H1 (cell line): ENCODE data around the gene COMMD1. TPM values are rescaled to one million over a fixed set of nuclear protein-coding genes. Genes with fewer than 3 reads are reported as not detected.

Experiments
- CTCF ChIA-PET: fragments of 300-600 bp; sonication (Branson Sonifier 250); formaldehyde crosslinking; loops from one replicate; lab custom pipeline; 2021; ENCODE audit not compliant: partially characterized antibody; lab: Charles Lee
- POLR2A ChIA-PET: fragments of 300-600 bp; sonication (Branson Sonifier 250); formaldehyde crosslinking; loops from one replicate; lab custom pipeline; 2021; ENCODE audit warnings: inconsistent platforms; ENCODE audit not compliant: partially characterized antibody; lab: Charles Lee
- DNase-seq, 2 experiments: peaks; one replicate each; pipeline versions ENCODE4 v3.0.0 to v3.0.0-alpha.2; 2010 to 2022; ENCODE audit warnings: low spot score in 2 of 2, low read depth in 1 of 2, mixed read lengths in 1 of 2
- FAIRE-seq: peaks from 2 replicates; lab custom pipeline; 2011; peaks lifted over from hg19 to GRCh38; lab: Jason Lieb, UNC
- H2AFZ ChIP-seq: 2 replicates; pipeline ENCODE4 v1.8.1; 2012; ENCODE audit warnings: low read length, inconsistent platforms
- H2AK5ac ChIP-seq: 2 replicates; pipeline ENCODE4 v1.6.1; 2013; ENCODE audit warnings: low read depth, low read length
- H2BK120ac ChIP-seq: replicated peaks from 2 replicates; pipeline ENCODE3; 2013; ENCODE audit warnings: low read depth, low read length, inconsistent platforms
- H2BK12ac ChIP-seq: 2 replicates; pipeline ENCODE4 v1.6.1; 2013; ENCODE audit warnings: low read depth, low read length
- H2BK15ac ChIP-seq: 2 replicates; pipeline ENCODE4 v1.6.1; 2013; ENCODE audit warnings: low read length
- H2BK20ac ChIP-seq: 2 replicates; pipeline ENCODE4 v1.6.1; 2013; ENCODE audit warnings: low read length
- H2BK5ac ChIP-seq: 2 replicates; pipeline ENCODE4 v1.6.1; 2013; ENCODE audit warnings: low read depth, low read length
- H3K14ac ChIP-seq: 2 replicates; pipeline ENCODE4 v1.6.1; 2013; ENCODE audit warnings: inconsistent platforms; ENCODE audit not compliant: insufficient read length
- H3K18ac ChIP-seq: 2 replicates; pipeline ENCODE4 v1.6.1; 2013; ENCODE audit warnings: low read length; ENCODE audit errors: extremely low read depth
- H3K23ac ChIP-seq: 2 replicates; pipeline ENCODE4 v1.6.1; 2013; ENCODE audit warnings: inconsistent platforms; ENCODE audit not compliant: insufficient read length
- H3K23me2 ChIP-seq: 2 replicates; pipeline ENCODE4 v1.6.1; 2013; ENCODE audit warnings: low read depth, low read length
- H3K27ac ChIP-seq: 2 replicates; pipeline ENCODE4 v1.6.1; 2011; ENCODE audit warnings: low read depth, low read length, inconsistent platforms
- H3K27me3 ChIP-seq, 4 experiments: replicated peaks in 1 of 4; 1 replicate in 1 of 4; 2 replicates in 3 of 4; pipeline versions ENCODE4 v1.6.1 to v1.8.1; 2011 to 2013; ENCODE audit warnings: low read length in 3 of 4, mild to moderate bottlenecking in 3 of 4, inconsistent platforms in 2 of 4, mixed read lengths in 2 of 4, moderate library complexity in 1 of 4; ENCODE audit not compliant: control insufficient read depth in 3 of 4, insufficient read depth in 3 of 4; ENCODE audit errors: extremely low read depth in 1 of 4
- H3K36me3 ChIP-seq, 4 experiments: 2 replicates each; pipeline versions ENCODE4 v1.6.1 to v1.8.1; 2011 to 2013; ENCODE audit warnings: mild to moderate bottlenecking in 4 of 4, low read length in 3 of 4, moderate library complexity in 2 of 4, control low read depth in 1 of 4, inconsistent platforms in 1 of 4; ENCODE audit not compliant: insufficient read depth in 4 of 4, control insufficient read depth in 2 of 4
- H3K4ac ChIP-seq: replicated peaks from 2 replicates; pipeline ENCODE3; 2013; ENCODE audit warnings: low read length, low read depth, mixed read lengths, inconsistent platforms; ENCODE audit not compliant: insufficient read length
- H3K4me1 ChIP-seq, 4 experiments: replicated peaks in 1 of 4; 1 replicate in 1 of 4; 2 replicates in 3 of 4; pipeline versions ENCODE4 v1.6.1 to v1.8.1; 2011 to 2013; ENCODE audit warnings: low read length in 3 of 4, inconsistent platforms in 2 of 4, mixed read lengths in 1 of 4; ENCODE audit not compliant: insufficient read depth in 4 of 4, control insufficient read depth in 3 of 4
- H3K4me2 ChIP-seq, 2 experiments: 2 replicates each; pipeline versions ENCODE4 v1.6.1 to v1.8.1; 2011 to 2013; ENCODE audit warnings: low read depth in 2 of 2, low read length in 2 of 2, control low read depth in 1 of 2, inconsistent platforms in 1 of 2, mild to moderate bottlenecking in 1 of 2; ENCODE audit not compliant: insufficient read depth in 1 of 2
- H3K4me3 ChIP-seq, 4 experiments: fragments of 200-600, 300-600 bp in 1 of 4; sonication (generic), shearing (Covaris generic), sonication (Bioruptor Twin) in 1 of 4; 2 replicates each; pipeline versions ENCODE4 v1.5.1 to v1.8.1; 2011 to 2016; ENCODE audit warnings: low read length in 4 of 4, low read depth in 3 of 4, control low read depth in 2 of 4, inconsistent platforms in 2 of 4, mild to moderate bottlenecking in 2 of 4, mixed read lengths in 1 of 4, moderate library complexity in 1 of 4; ENCODE audit not compliant: insufficient read depth in 2 of 4; ENCODE audit errors: extremely low read depth in 1 of 4
- H3K56ac ChIP-seq: replicated peaks from 2 replicates; pipeline ENCODE3; 2013; ENCODE audit warnings: low read depth, mild to moderate bottlenecking, mixed read lengths, low read length, inconsistent platforms; ENCODE audit not compliant: insufficient read length
- H3K79me1 ChIP-seq: 2 replicates; pipeline ENCODE4 v1.6.1; 2013; ENCODE audit warnings: low read depth, low read length, control low read depth
- H3K79me2 ChIP-seq, 2 experiments: 2 replicates each; pipeline versions ENCODE4 v1.6.1 to v1.8.1; 2012 to 2013; ENCODE audit warnings: low read length in 2 of 2, mild to moderate bottlenecking in 2 of 2, inconsistent platforms in 1 of 2; ENCODE audit not compliant: insufficient read depth in 2 of 2, control insufficient read depth in 1 of 2
- H3K9ac ChIP-seq, 4 experiments: replicated peaks in 1 of 4; 1 replicate in 1 of 4; 2 replicates in 3 of 4; pipeline versions ENCODE4 v1.6.1 to v1.8.1; 2011 to 2013; ENCODE audit warnings: low read depth in 3 of 4, low read length in 3 of 4, control low read depth in 2 of 4, mild to moderate bottlenecking in 2 of 4, moderate library complexity in 2 of 4, inconsistent platforms in 1 of 4; ENCODE audit errors: extremely low read depth in 1 of 4
- H3K9me3 ChIP-seq, 2 experiments: 2 replicates each; pipeline versions ENCODE4 v1.6.1 to v1.8.1; 2012 to 2013; ENCODE audit warnings: mild to moderate bottlenecking in 2 of 2, moderate library complexity in 2 of 2, control low read depth in 1 of 2, inconsistent platforms in 1 of 2, low read depth in 1 of 2, low read length in 1 of 2, mixed read lengths in 1 of 2; ENCODE audit not compliant: insufficient read depth in 2 of 2
- H4K20me1 ChIP-seq, 2 experiments: replicated peaks in 1 of 2; 2 replicates each; pipeline versions ENCODE3 to v1.8.1; 2011 to 2013; ENCODE audit warnings: inconsistent platforms in 2 of 2, low read length in 2 of 2, mild to moderate bottlenecking in 1 of 2; ENCODE audit not compliant: insufficient read depth in 2 of 2, control insufficient read depth in 1 of 2
- H4K5ac ChIP-seq: 2 replicates; pipeline ENCODE4 v1.6.1; 2013; ENCODE audit warnings: low read length, low read depth, mixed read lengths, inconsistent platforms; ENCODE audit not compliant: insufficient read length
- H4K8ac ChIP-seq: 2 replicates; pipeline ENCODE4 v1.8.0; 2013; ENCODE audit warnings: mild to moderate bottlenecking, moderate library complexity, low read length, inconsistent platforms; ENCODE audit not compliant: insufficient read depth; ENCODE audit errors: extremely low read depth
- H4K91ac ChIP-seq: replicated peaks from 2 replicates; pipeline ENCODE3; 2013; ENCODE audit warnings: low read length, mixed read lengths, inconsistent platforms; ENCODE audit not compliant: insufficient read length
- ASH2L ChIP-seq: fragments of 200-600, 300-600 bp; sonication (generic); IDR thresholded peaks from one replicate; pipeline ENCODE4 v1.7.1; 2017; ENCODE audit warnings: low read length
- ATF2 ChIP-seq: IDR thresholded peaks from 2 replicates; pipeline ENCODE4 v1.6.1; 2012; ENCODE audit warnings: low read length, inconsistent platforms
- CEBPB ChIP-seq: IDR thresholded peaks from 2 replicates; pipeline ENCODE4 v1.6.1; 2012; ENCODE audit warnings: low read depth, low read length
- CTBP2 ChIP-seq: IDR thresholded peaks from 2 replicates; pipeline ENCODE4 v1.7.0; 2011; ENCODE audit warnings: borderline replicate concordance, mild to moderate bottlenecking, moderate library complexity, mixed read lengths, low read length; ENCODE audit not compliant: insufficient read depth, insufficient read length
- FOSL1 ChIP-seq: IDR thresholded peaks from 2 replicates; pipeline ENCODE4 v1.6.1; 2011; ENCODE audit warnings: mild to moderate bottlenecking, low read depth, low read length, moderate library complexity; ENCODE audit not compliant: insufficient read depth
- JUND ChIP-seq: IDR thresholded peaks from 2 replicates; pipeline ENCODE4 v1.6.1; 2011; ENCODE audit warnings: mild to moderate bottlenecking, improper control_type of control experiment, low read length
- KDM1A ChIP-seq: fragments of 200-600, 300-600 bp; sonication (generic); IDR thresholded peaks from 2 replicates; pipeline ENCODE4 v1.7.1; 2016; ENCODE audit warnings: mild to moderate bottlenecking, low read length, borderline replicate concordance
- KDM4A ChIP-seq: IDR thresholded peaks from one replicate; pipeline ENCODE4 v1.7.1; 2012; ENCODE audit warnings: low read depth, mild to moderate bottlenecking, moderate library complexity, low read length, inconsistent platforms; ENCODE audit not compliant: severe bottlenecking
- KDM5A ChIP-seq: fragments of 200-600 bp; IDR thresholded peaks from 2 replicates; pipeline ENCODE4 v1.7.1; 2012; ENCODE audit warnings: mild to moderate bottlenecking, low read length, inconsistent platforms, mixed read lengths
- RBBP5 ChIP-seq: IDR thresholded peaks from 2 replicates; pipeline ENCODE4 v1.7.1; 2012; ENCODE audit warnings: low read depth, mild to moderate bottlenecking, inconsistent platforms, low read length, moderate library complexity, borderline replicate concordance
- RFX5 ChIP-seq: IDR thresholded peaks from 2 replicates; pipeline ENCODE4 v1.6.1; 2011; ENCODE audit warnings: low read depth, low read length, improper control_type of control experiment, borderline replicate concordance
- SIX5 ChIP-seq: IDR thresholded peaks from 2 replicates; pipeline ENCODE4 v1.6.1; 2011; ENCODE audit warnings: mild to moderate bottlenecking, low read depth, low read length
- WGBS, 2 experiments: shearing (Covaris generic) in 1 of 2; methylation state at CpG; one replicate each; pipeline versions ENCODE4 v1.1.6 to v1.1.7; 2013 to 2015; ENCODE audit warnings: low lambda C conversion rate in 2 of 2, mixed read lengths in 2 of 2, inconsistent platforms in 1 of 2, low coverage in 1 of 2, missing lambda C conversion rate in 1 of 2; ENCODE audit not compliant: insufficient replicate concordance in 2 of 2, insufficient coverage in 1 of 2, insufficient read length in 1 of 2; ENCODE audit errors: extremely low coverage in 1 of 2, missing lambda C conversion rate in 1 of 2; 5-methylcytosine and 5-hydroxymethylcytosine counted together
- polyA plus RNA-seq, 7 experiments: library from polyadenylated mRNA; depleted of rRNA in 3 of 7; stranded (reverse) in 5 of 7; unstranded in 2 of 7; fragments of >200 nt in 5 of 7; fragments of 200-250 nt in 2 of 7; gene quantifications; 1 replicate in 5 of 7; 2 replicates in 1 of 7; 4 replicates in 1 of 7; pipeline versions ENCODE4 v1.2.1 to v1.2.3, GENCODE V29; 2011 to 2013; ENCODE audit warnings: missing spikeins in 2 of 7, mixed read lengths in 2 of 7
- total RNA-seq: library from RNA; stranded (reverse); fragmentation: NEBNext Ultra II Directional; extraction: Animal tissue kit (Norgen Biotek cat#: 25700); gene quantifications from 2 replicates; pipeline ENCODE4 v1.2.1, GENCODE V29; 2021

Gene COMMD1
- total and polyA plus RNA-seq, 2 of the 8 experiments (the other 6 are each of a cell fraction or from before 2014, with no cell fraction given): 23.5 to 28.3 TPM

- DNase-seq: no peak
- H3K18ac ChIP-seq: no peak overlapping the region
- H2BK20ac ChIP-seq: no peak overlapping the region
- H3K4me1 ChIP-seq: peaks cover 11 to 17% (median 12%) of the 10 kb centered on the region in 4 experiments; a peak in 6 of 7 replicates
- 96% methylated on average over 6 of the region's 6 CpGs; no CpG with 5 or more reads in 1 of the 2 experiments for WGBS, 2 experiments
- no peak overlapping the region for H3K4me3 ChIP-seq
- H3K23me2 ChIP-seq: no peaks in the 10 kb centered on the region
- H4K5ac ChIP-seq: no peak overlapping the region
- H4K8ac ChIP-seq: no peak overlapping the region
- no peak overlapping the region for H3K27ac ChIP-seq
- H2AFZ ChIP-seq: no peak overlapping the region
- no peak overlapping the region for H3K4me2 ChIP-seq
- no peak overlapping the region for H2BK5ac ChIP-seq
- ChIA-PET POLR2A (no interaction called here), CTCF (no interaction called here)
- no peaks in the 10 kb centered on the region for H3K27me3 ChIP-seq
- no peak overlapping the region for H3K23ac ChIP-seq
- no peak overlapping the region for H2BK12ac ChIP-seq
- FAIRE-seq: no peak
- H2AK5ac ChIP-seq: no peak overlapping the region
- H3K4ac ChIP-seq: no peak overlapping the region
- H3K9me3 ChIP-seq: no peaks in the 10 kb centered on the region
- no peak overlapping the region for H3K9ac ChIP-seq
- no peak overlapping the region for H3K14ac ChIP-seq
- H3K56ac ChIP-seq: no peak overlapping the region
- no peaks in the 10 kb centered on the region for H3K79me1 ChIP-seq
- H4K91ac ChIP-seq: no peak overlapping the region
- H2BK120ac ChIP-seq: no peak overlapping the region
- H3K79me2 ChIP-seq: no peaks in the 10 kb centered on the region
- no peak overlapping the region for H2BK15ac ChIP-seq
- no peaks in the 10 kb centered on the region for H4K20me1 ChIP-seq
- H3K36me3 ChIP-seq: peaks cover 0 to 5% (median 0%) of the 10 kb centered on the region in 4 experiments; a peak in 1 of 8 replicates
- TF ChIP-seq FOSL1: no peak
- TF ChIP-seq KDM4A: no peak
- no peak for TF ChIP-seq KDM5A
- no peak for TF ChIP-seq RFX5
- TF ChIP-seq SIX5: no peak
- TF ChIP-seq ASH2L: no peak
- no peak for TF ChIP-seq CEBPB
- no peak for TF ChIP-seq ATF2
- no peak for TF ChIP-seq JUND
- no peak for TF ChIP-seq RBBP5
- no peak for TF ChIP-seq KDM1A
- no peak for TF ChIP-seq CTBP2
Observed at GRCh38 chr2:62076980-62077638, 171.6 kb downstream of the COMMD1 start.
